K562 (cell line): ENCODE measurements around the gene ELOVL1. TPM values are rescaled to one million over a fixed set of nuclear protein-coding genes. Genes with fewer than 3 reads are reported as not detected.
A peak's percentile ranks its signal among the peaks of the same experiment; 100 is the strongest.

ENCODE experiments used
- CHD1 ChIP-seq: fragments of 200-600 bp; sonication (generic); IDR thresholded peaks from one replicate; pipeline ENCODE4 v1.6.1; 2012; ENCODE audit warnings: mild to moderate bottlenecking, moderate library complexity, low read length, inconsistent platforms
- CREB5 ChIP-seq: fragments of 250-450 bp; sonication (Bioruptor Pico); IDR thresholded peaks from 2 replicates; pipeline ENCODE4 v1.5.0; 2020; ENCODE audit warnings: mild to moderate bottlenecking
- EGR1 ChIP-seq: fragments of 450-650 bp; conservative IDR thresholded peaks from 2 replicates; pipeline ENCODE4 v1.6.1; 2017; ENCODE audit warnings: mild to moderate bottlenecking
- EZH2 ChIP-seq: IDR thresholded peaks from 2 replicates; pipeline ENCODE4 v1.6.1; 2012; ENCODE audit warnings: low read depth, mild to moderate bottlenecking, inconsistent platforms, low read length, borderline replicate concordance
- HMBOX1 ChIP-seq: sonication (generic); IDR thresholded peaks from 2 replicates; pipeline ENCODE4 v1.6.1; 2016
- KAT8 ChIP-seq: fragments of 450-650 bp; IDR thresholded peaks from 2 replicates; pipeline ENCODE4 v1.6.1; 2016; ENCODE audit warnings: low read depth, mild to moderate bottlenecking
- NFE2 ChIP-seq: IDR thresholded peaks from 2 replicates; pipeline ENCODE4 v1.6.1; 2014; ENCODE audit warnings: antibody characterized with exemption, low read depth
- NFYB ChIP-seq: IDR thresholded peaks from 2 replicates; pipeline ENCODE4 v1.6.1; 2011; ENCODE audit warnings: mild to moderate bottlenecking, moderate library complexity; ENCODE audit not compliant: insufficient read length; ENCODE audit errors: extremely low read depth
- PRPF4 ChIP-seq: fragments of 200-400 bp; formaldehyde crosslinking; IDR thresholded peaks from one replicate; pipeline ENCODE4 v1.6.1; 2017; ENCODE audit warnings: low read length, low read depth, mild to moderate bottlenecking; ENCODE audit not compliant: insufficient read depth, poor library complexity, severe bottlenecking
- PYGO2 ChIP-seq: fragments of 450-650 bp; IDR thresholded peaks from 2 replicates; pipeline ENCODE4 v1.6.1; 2016; ENCODE audit warnings: mild to moderate bottlenecking, missing genetic modification characterization, moderate library complexity, missing compliant biosample characterization
- RBM22 ChIP-seq: fragments of 200-400 bp; formaldehyde crosslinking; IDR thresholded peaks from 2 replicates; pipeline ENCODE4 v1.6.1; 2018; ENCODE audit warnings: low read length, low read depth; ENCODE audit not compliant: poor library complexity, severe bottlenecking
- SNRNP70 ChIP-seq: fragments of 200-400 bp; formaldehyde crosslinking; optimal IDR thresholded peaks from 2 replicates; pipeline ENCODE3; 2017; ENCODE audit warnings: low read depth, low read length
- SRF ChIP-seq, 2 experiments: fragments of 250-450, 450-650 bp in 1 of 2; sonication (Bioruptor Pico) in 1 of 2; sonication (generic) in 1 of 2; formaldehyde crosslinking; IDR thresholded peaks; 2 replicates each; pipeline versions ENCODE4 v1.5.0 to v1.5.1; 2020 to 2022; ENCODE audit warnings: mild to moderate bottlenecking in 1 of 2, missing genetic modification reagents in 1 of 2
- STAG1 ChIP-seq: sonication (generic); formaldehyde crosslinking; IDR thresholded peaks from 2 replicates; pipeline ENCODE4 v1.5.0; 2020; ENCODE audit warnings: missing genetic modification reagents, borderline replicate concordance
- TFAP4 ChIP-seq: sonication (generic); formaldehyde crosslinking; IDR thresholded peaks from 2 replicates; pipeline ENCODE4 v1.8.0; 2022; ENCODE audit warnings: missing genetic modification reagents, mild to moderate bottlenecking, moderate library complexity, borderline replicate concordance
- ZBTB11 ChIP-seq, 3 experiments: fragments of 200-800 bp in 1 of 3; fragments of 250-450 bp in 1 of 3; fragments of 450-650 bp in 1 of 3; sonication (Bioruptor Pico) in 1 of 3; sonication (Bioruptor generic) in 1 of 3; formaldehyde crosslinking in 1 of 3; IDR thresholded peaks; 2 replicates each; pipeline versions ENCODE4 v1.6.1 to v1.8.0; 2016 to 2022; ENCODE audit warnings: mild to moderate bottlenecking in 2 of 3, missing genetic modification characterization in 2 of 3, missing compliant biosample characterization in 1 of 3, moderate library complexity in 1 of 3
- ZBTB34 ChIP-seq: fragments of 250-450 bp; sonication (Bioruptor Pico); IDR thresholded peaks from 2 replicates; pipeline ENCODE4 v1.8.0; 2021; ENCODE audit warnings: mild to moderate bottlenecking, moderate library complexity
- ZFP1 ChIP-seq: fragments of 450-650 bp; formaldehyde crosslinking; IDR thresholded peaks from 2 replicates; pipeline ENCODE4 v1.4.0; 2020; ENCODE audit warnings: mild to moderate bottlenecking, mixed read lengths
- ZNF23 ChIP-seq: fragments of 250-450 bp; sonication (Bioruptor Pico); IDR thresholded peaks from 2 replicates; pipeline ENCODE4 v1.4.0; 2020; ENCODE audit warnings: mild to moderate bottlenecking
- ZNF41 ChIP-seq: fragments of 250-450 bp; sonication (Bioruptor Pico); conservative IDR thresholded peaks from 2 replicates; pipeline ENCODE4 v1.4.0; 2020; ENCODE audit warnings: mild to moderate bottlenecking
- polyA plus RNA-seq, 8 experiments: library from polyadenylated mRNA; depleted of rRNA in 4 of 8; stranded (reverse) in 5 of 8; unstranded in 3 of 8; fragments of >200 nt; fragmentation: Nextera tagmentation in 2 of 8; fragmentation: Illumina TruSeq in 1 of 8; extraction: Ambion mirVana in 2 of 8; extraction: Trizol in 1 of 8; gene quantifications; 2 replicates each; pipeline versions ENCODE4 v1.2.1 to v1.2.3, GENCODE V29; 2011 to 2014; ENCODE audit warnings: inconsistent platforms in 1 of 8, missing spikeins in 1 of 8
- total RNA-seq, 7 experiments: library from RNA; depleted of rRNA in 6 of 7; stranded (reverse); fragments of >200 nt in 6 of 7; fragmentation: Illumina TruSeq in 2 of 7; extraction: Trizol in 2 of 7; gene quantifications; 2 replicates each; pipeline versions ENCODE4 v1.2.1 to v1.2.3, GENCODE V29; 2011 to 2021; ENCODE audit warnings: low replicate concordance in 1 of 7

ELOVL1 gene
- total and polyA plus RNA-seq, 9 of the 15 experiments (the other 6 are each of a cell fraction or from before 2014, with no cell fraction given) = 51.0 to 157 (median 70.3) TPM

- TF ChIP-seq RBM22 (no peak), EGR1 (no peak), KAT8 (no peak), HMBOX1 (no peak), NFYB (no peak), PRPF4 (no peak), ZBTB11 (CRISPR knock-in tag; IDR thresholded peaks at IDR 0.05) (no peak), ZBTB34 (CRISPR knock-in tag) (no peak), SNRNP70 (no peak), STAG1 (CRISPR knock-in tag) (no peak), SRF (CRISPR knock-in tag; IDR thresholded peaks at IDR 0.05) (0 out of 4 replicates have a peak, but pooled peaks of 1 of the 2 experiments have one; percentile 12), EZH2 (no peak), CHD1 (no peak), CREB5 (CRISPR knock-in tag) (no peak), ZFP1 (no peak), PYGO2 (tag) (no peak), TFAP4 (CRISPR knock-in tag) (no peak), ZNF41 (CRISPR knock-in tag) (no peak), NFE2 (no peak), ZNF23 (CRISPR knock-in tag) (no peak)
Observed at GRCh38 chr1:43358121-43358745, 9.6 kb downstream of the ELOVL1 start (continued).
